Kidney (tissue), 14 donors: ENCODE data around the gene TAS2R16. TPM values are rescaled to one million over a fixed set of nuclear protein-coding genes. Genes with fewer than 3 reads are reported as not detected.
A peak's percentile ranks its signal among the peaks of the same experiment; 100 is the strongest.
"Not testable (repeated sequence)": the region's sequence is repeated elsewhere in the genome, so short reads cannot be mapped to it uniquely, and the experiment has no call there.

ENCODE experiments used
- DNase-seq, 5 donors: peaks; one replicate each; pipeline ENCODE4 v3.0.0-alpha.2; 2013 to 2020
- FAIRE-seq: peaks from 2 replicates; lab custom pipeline; 2012; peaks lifted over from hg19 to GRCh38; lab: Jason Lieb, UNC
- H3K27ac ChIP-seq, 2 donors: one replicate each; pipeline ENCODE4 v1.7.0; 2013; ENCODE audit warnings: low read depth in 2 of 2, low read length in 2 of 2, inconsistent platforms in 1 of 2
- H3K27me3 ChIP-seq: one replicate; pipeline ENCODE4 v1.7.1; 2013; ENCODE audit warnings: low read length, inconsistent platforms; ENCODE audit not compliant: control insufficient read depth, insufficient read depth
- H3K36me3 ChIP-seq, 3 donors: one replicate each; pipeline versions ENCODE4 v1.7.0 to v1.7.1; 2013; ENCODE audit warnings: low read length in 3 of 3, control low read depth in 1 of 3, inconsistent platforms in 1 of 3; ENCODE audit not compliant: insufficient read depth in 3 of 3, control insufficient read depth in 2 of 3
- H3K4me1 ChIP-seq, 3 donors: one replicate each; pipeline versions ENCODE4 v1.7.0 to v1.7.1; 2013; ENCODE audit warnings: low read length in 3 of 3, inconsistent platforms in 1 of 3, low read depth in 1 of 3; ENCODE audit not compliant: control insufficient read depth in 2 of 3, insufficient read depth in 2 of 3
- H3K4me3 ChIP-seq, 3 donors: one replicate each; pipeline versions ENCODE4 v1.7.0 to v1.8.1; 2013; ENCODE audit warnings: low read length in 3 of 3, control low read depth in 1 of 3, inconsistent platforms in 1 of 3
- H3K9ac ChIP-seq, 3 donors: one replicate each; pipeline versions ENCODE4 v1.7.0 to v1.7.1; 2013; ENCODE audit warnings: low read length in 3 of 3, control low read depth in 1 of 3, inconsistent platforms in 1 of 3
- H3K9me3 ChIP-seq, 3 donors: one replicate each; pipeline versions ENCODE4 v1.7.0 to v1.7.1; 2013; ENCODE audit warnings: low read length in 3 of 3, control low read depth in 1 of 3, inconsistent platforms in 1 of 3; ENCODE audit not compliant: control insufficient read depth in 2 of 3, insufficient read depth in 1 of 3
- intact Hi-C: fragments of 100-400 bp; cut with DNase I; formaldehyde crosslinking; loops from one replicate; pipeline ENCODE4 v1.11.1; 2022
- polyA plus RNA-seq: library from polyadenylated mRNA; stranded (reverse); fragments of 350-450 nt; fragmentation: Illumina TruSeq; extraction: RNeasy Lipid Tissue Mini Kit (QIAGEN cat#74804); gene quantifications from one replicate; pipeline ENCODE4 v1.2.3, GENCODE V29; 2014; ENCODE audit warnings: low read depth, low replicate concordance; ENCODE audit not compliant: insufficient read depth
- total RNA-seq: library from RNA; stranded (reverse); fragmentation: NEBNext Ultra II Directional; extraction: Animal tissue kit (Norgen Biotek cat#: 25700); gene quantifications from one replicate; pipeline ENCODE4 v1.2.1, GENCODE V29; 2021
- TF ChIP-seq, protein P1 (sequence below): IDR thresholded peaks from 3 replicates; pipeline ENCODE4 v1.5.1; 2012; ENCODE audit warnings: mild to moderate bottlenecking, moderate library complexity, borderline replicate concordance; ENCODE audit not compliant: insufficient read depth; ENCODE audit errors: extremely low read depth
- donor health status: control.
- donor health status: control.
- donor health status: control.
- donor health status: control.
- donor health status: control.
- donor health status: DM: yes; HTN: yes; CAD: no.
- donor health status: Normal renal cell carcinoma (clear cell type).

The TAS2R16 gene
- total and polyA plus RNA-seq, 2 donors from 2014 or later = not detected

DNA sequence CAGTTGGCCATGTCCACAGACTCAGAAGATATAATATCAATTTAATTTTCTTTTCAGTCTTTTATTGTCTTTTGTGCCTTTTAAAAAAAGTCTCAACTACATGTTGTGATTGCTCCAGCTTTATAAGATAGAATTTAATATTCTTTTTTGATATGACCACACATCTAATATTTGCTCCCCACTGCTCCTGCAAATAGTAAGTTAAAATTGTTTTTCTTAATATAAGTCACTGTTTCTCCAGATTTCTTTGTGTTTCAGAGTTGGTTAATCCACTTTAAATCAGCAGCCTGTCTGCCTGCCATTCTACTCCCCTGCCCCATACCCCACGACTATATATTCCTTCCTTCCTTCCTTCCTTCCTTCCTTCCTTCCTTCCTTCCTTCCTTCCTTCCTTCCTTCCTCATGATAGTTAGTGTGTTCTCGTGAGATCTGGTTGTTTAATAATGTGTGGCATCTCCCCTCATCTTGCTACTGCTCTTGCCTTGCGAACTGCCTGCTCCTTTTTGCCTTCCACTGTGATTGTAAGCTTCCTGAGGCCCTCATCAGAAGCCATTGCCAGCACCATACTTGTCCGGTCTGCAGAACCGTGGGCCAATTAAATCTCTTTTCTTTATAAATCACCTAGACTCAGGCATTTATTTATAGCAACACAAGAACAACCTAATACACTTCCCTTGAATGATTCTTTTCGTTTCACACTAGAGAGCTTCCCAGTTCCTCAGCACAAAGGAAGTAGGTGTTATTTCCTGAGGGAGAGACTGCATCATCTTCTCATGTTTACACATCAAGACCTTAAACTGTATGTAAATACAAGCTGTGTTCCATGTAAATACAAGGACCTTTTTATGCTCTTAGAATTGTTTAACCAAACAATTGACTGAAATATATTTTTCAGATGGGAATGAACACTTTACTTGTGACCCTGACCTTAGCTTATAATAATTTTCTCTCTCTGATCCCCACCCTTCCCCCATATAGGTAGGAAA is 24.5 kb downstream of the TAS2R16 start:
- TF ChIP-seq, protein P1, sequence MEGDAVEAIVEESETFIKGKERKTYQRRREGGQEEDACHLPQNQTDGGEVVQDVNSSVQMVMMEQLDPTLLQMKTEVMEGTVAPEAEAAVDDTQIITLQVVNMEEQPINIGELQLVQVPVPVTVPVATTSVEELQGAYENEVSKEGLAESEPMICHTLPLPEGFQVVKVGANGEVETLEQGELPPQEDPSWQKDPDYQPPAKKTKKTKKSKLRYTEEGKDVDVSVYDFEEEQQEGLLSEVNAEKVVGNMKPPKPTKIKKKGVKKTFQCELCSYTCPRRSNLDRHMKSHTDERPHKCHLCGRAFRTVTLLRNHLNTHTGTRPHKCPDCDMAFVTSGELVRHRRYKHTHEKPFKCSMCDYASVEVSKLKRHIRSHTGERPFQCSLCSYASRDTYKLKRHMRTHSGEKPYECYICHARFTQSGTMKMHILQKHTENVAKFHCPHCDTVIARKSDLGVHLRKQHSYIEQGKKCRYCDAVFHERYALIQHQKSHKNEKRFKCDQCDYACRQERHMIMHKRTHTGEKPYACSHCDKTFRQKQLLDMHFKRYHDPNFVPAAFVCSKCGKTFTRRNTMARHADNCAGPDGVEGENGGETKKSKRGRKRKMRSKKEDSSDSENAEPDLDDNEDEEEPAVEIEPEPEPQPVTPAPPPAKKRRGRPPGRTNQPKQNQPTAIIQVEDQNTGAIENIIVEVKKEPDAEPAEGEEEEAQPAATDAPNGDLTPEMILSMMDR = no peak
- Histone ChIP-seq H3K9ac (no peak overlapping the region), H3K27ac (no peak overlapping the region), H3K4me3 (no peak overlapping the region), H3K36me3 (no peaks in the 10 kb centered on the region), H3K4me1 (no peaks in the 10 kb centered on the region), H3K27me3 (no peaks in the 10 kb centered on the region), H3K9me3 (no peaks in the 10 kb centered on the region)
- DNase-seq (no peak), FAIRE-seq (no peak)
- intact Hi-C loops = no loop called here

DNA sequence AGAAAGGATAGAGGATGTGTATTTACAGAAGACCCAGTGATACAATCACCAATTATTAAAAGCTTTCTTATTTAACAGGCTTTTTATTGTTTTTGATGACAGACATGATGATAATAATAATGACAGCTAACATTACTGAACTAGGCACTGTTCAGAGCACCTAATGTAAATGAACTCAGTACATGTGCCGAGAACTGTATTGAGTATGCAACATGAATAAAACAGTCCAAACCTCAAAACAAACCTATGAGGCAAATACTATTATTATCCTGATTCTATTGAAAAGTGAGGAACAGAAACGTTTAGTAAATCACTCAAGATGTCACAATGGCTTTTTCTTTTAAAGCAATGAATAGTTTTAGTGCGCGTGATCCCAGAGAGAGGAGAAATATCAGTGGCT is 27.1 kb downstream of the TAS2R16 start:
- Histone ChIP-seq H3K36me3 (no peaks in the 10 kb centered on the region), H3K9ac (no peak overlapping the region), H3K4me3 (no peak overlapping the region), H3K9me3 (no peaks in the 10 kb centered on the region), H3K4me1 (no peaks in the 10 kb centered on the region), H3K27ac (no peak overlapping the region), H3K27me3 (no peaks in the 10 kb centered on the region)
- intact Hi-C loops = no loop called here
- DNase-seq (no peak), FAIRE-seq (no peak)
- TF ChIP-seq, protein P1 = no peak

DNA sequence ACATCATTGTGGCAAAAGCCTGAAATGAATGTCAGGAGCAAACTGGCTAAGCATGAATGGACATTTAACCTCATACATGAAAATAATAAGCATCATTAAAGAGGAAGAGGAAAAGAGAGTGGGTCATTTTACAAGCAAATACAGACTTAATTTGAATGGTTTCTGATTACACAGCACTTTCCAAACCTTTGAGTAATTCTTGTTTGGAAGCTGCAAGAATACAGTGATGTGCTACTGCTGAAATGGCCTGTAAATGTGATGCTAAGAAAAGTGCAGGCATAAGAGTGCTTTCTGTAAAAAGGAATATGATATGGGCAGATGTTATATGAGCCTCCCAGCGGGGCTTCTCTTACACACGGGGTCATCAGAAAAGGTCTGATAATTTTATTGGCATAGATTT is 30.2 kb downstream of the TAS2R16 start:
- Histone ChIP-seq H3K36me3 (no peaks in the 10 kb centered on the region), H3K9ac (no peak overlapping the region), H3K27me3 (no peaks in the 10 kb centered on the region), H3K4me3 (no peak overlapping the region), H3K9me3 (no peaks in the 10 kb centered on the region), H3K27ac (no peak overlapping the region), H3K4me1 (no peaks in the 10 kb centered on the region)
- DNase-seq (peak in 2 of 5 donors; percentile 7 to 13), FAIRE-seq (no peak)
- intact Hi-C loops = no loop called here
- TF ChIP-seq, protein P1 = no peak

DNA sequence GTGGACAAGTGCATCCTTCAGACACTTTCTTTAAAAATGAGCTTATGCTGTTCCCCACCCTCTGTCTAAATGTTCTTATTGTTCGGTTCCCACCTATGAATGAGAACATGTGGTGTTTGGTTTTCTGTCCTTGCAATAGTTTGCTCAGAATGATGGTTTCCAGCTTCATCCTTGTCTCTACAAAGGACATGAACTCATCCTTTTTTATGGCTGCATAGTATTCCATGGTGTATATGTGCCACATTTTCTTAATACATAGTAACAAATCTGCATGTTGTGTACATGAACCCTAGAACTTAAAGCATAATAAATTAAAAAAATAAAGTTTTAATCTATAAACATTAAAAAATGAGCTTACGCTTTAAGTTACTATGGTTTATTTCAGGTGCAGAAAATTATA is 41.8 kb downstream of the TAS2R16 start:
- intact Hi-C loops, H3K4me3 ChIP-seq, H3K27me3 ChIP-seq, FAIRE-seq, H3K27ac ChIP-seq, H3K36me3 ChIP-seq, H3K9ac ChIP-seq, DNase-seq, H3K4me1 ChIP-seq, H3K9me3 ChIP-seq: not testable (repeated sequence)
